Measurements from ENCODE around the gene FIBIN. TPM values are rescaled to one million over a fixed set of nuclear protein-coding genes. Genes with fewer than 3 reads are reported as not detected.

Gene FIBIN
- total RNA-seq, 1 experiment from 2014 or later: not detected

GRCh38 chr11:27002431-27002830, 8.5 kb downstream of the FIBIN start:
- H3K27ac ChIP-seq (ENCODE audit: insufficient read length, low read depth, low read length): no peak overlapping the region
- H3K9me3 Mint-ChIP-seq: no peaks in the 10 kb centered on the region; a peak in 1 of 5 replicates
- H3K27ac Mint-ChIP-seq: no peak overlapping the region
- H4K91ac ChIP-seq (ENCODE audit: insufficient read length, low read depth, low read length): no peak overlapping the region
- H2BK120ac ChIP-seq (ENCODE audit: low read depth, low read length, poor library complexity, severe bottlenecking): no peak overlapping the region
- H2BK12ac ChIP-seq (ENCODE audit: insufficient read length, low read depth, low read length): no peak overlapping the region
- no peak overlapping the region for H3K4me2 ChIP-seq (ENCODE audit: insufficient read depth, insufficient read length, low read length)
- H3K23ac ChIP-seq (ENCODE audit: insufficient read length, low read depth, low read length): no peak overlapping the region
- H3K79me2 ChIP-seq (ENCODE audit: insufficient read depth, low read length): no peaks in the 10 kb centered on the region
- H3K36me3 Mint-ChIP-seq (ENCODE audit: insufficient read depth in 1 of 3, low read depth in 3 of 3): no peaks in the 10 kb centered on the region
- H3K4me1 ChIP-seq (ENCODE audit: insufficient read depth, low read length): no peaks in the 10 kb centered on the region
- H2BK5ac ChIP-seq (ENCODE audit: insufficient read length, low read length): no peak overlapping the region
- H3K4me1 Mint-ChIP-seq: peaks cover 1 to 2% of the 10 kb centered on the region in 2 experiments; a peak in 3 of 4 replicates
- no peak overlapping the region for H2AK5ac ChIP-seq (ENCODE audit: insufficient read length, low read length)
- WGBS (ENCODE audit: extremely low coverage, insufficient read length, low lambda C conversion rate): no CpG with 5 or more reads among the region's 3 CpGs
- H3K4me3 Mint-ChIP-seq: no peak overlapping the region
- H3T11ph ChIP-seq (ENCODE audit: low read length): no peak overlapping the region
- H3K23me2 ChIP-seq (ENCODE audit: insufficient read length, low read depth, low read length, poor library complexity, severe bottlenecking): no peaks in the 10 kb centered on the region
- no peaks in the 10 kb centered on the region for H3K79me1 ChIP-seq (ENCODE audit: insufficient read depth, low read depth, low read length, poor library complexity, severe bottlenecking)
- DNase-seq: no peak
- TF ChIP-seq CTCF (conservative IDR thresholded peaks at IDR 0.05): no peak
- no peak overlapping the region for H3K18ac ChIP-seq (ENCODE audit: insufficient read length, low read depth, low read length)
- no peaks in the 10 kb centered on the region for H4K20me1 ChIP-seq (ENCODE audit: control insufficient read depth, insufficient read depth, insufficient read length)
- no peak overlapping the region for H3K14ac ChIP-seq (ENCODE audit: insufficient read depth, low read length)
- H3K9ac ChIP-seq (ENCODE audit: extremely low read depth, insufficient read length, low read length): no peak overlapping the region
- no peak overlapping the region for H3K4ac ChIP-seq (ENCODE audit: low read depth, low read length)
- H3K27me3 ChIP-seq (ENCODE audit: insufficient read depth, low read length): no peaks in the 10 kb centered on the region
- H2BK20ac ChIP-seq (ENCODE audit: low read depth, low read length, poor library complexity, severe bottlenecking): no peak overlapping the region
- H3K27me3 Mint-ChIP-seq (ENCODE audit: low read depth): no peaks in the 10 kb centered on the region
- no peak overlapping the region for H2BK15ac ChIP-seq (ENCODE audit: low read depth, low read length)
- H4K5ac ChIP-seq (ENCODE audit: insufficient read length, low read depth, low read length): no peak overlapping the region
- no peaks in the 10 kb centered on the region for H3K9me3 ChIP-seq (ENCODE audit: control insufficient read depth, low read depth, low read length)
- no peak overlapping the region for H2AFZ ChIP-seq (ENCODE audit: low read length)
- H3K56ac ChIP-seq (ENCODE audit: insufficient read length, low read depth, low read length): no peak overlapping the region
- no peak overlapping the region for H4K8ac ChIP-seq (replicated peaks; ENCODE audit: insufficient read length, low read depth, low read length)
